Activated CD8-positive, alpha-beta memory T cell treated with anti-CD3 and anti-CD28 coated beads for 1 hour (primary cell): ENCODE measurements around the gene MYO9A.
A peak's percentile ranks its signal among the peaks of the same experiment; 100 is the strongest.
"Not testable (repeated sequence)": the region's sequence is repeated elsewhere in the genome, so short reads cannot be mapped to it uniquely, and the experiment has no call there.

ENCODE experiments used
- DNase-seq, 2 donors: peaks; one replicate each; pipeline ENCODE4 v3.0.0-alpha.2; 2020; ENCODE audit warnings: low read depth in 1 of 2; ENCODE audit errors: extremely low read depth in 1 of 2

MYO9A gene

GRCh38 chr15:72139667-72140066 is 21.7 kb upstream of the MYO9A start:
- no peak for DNase-seq

DNA sequence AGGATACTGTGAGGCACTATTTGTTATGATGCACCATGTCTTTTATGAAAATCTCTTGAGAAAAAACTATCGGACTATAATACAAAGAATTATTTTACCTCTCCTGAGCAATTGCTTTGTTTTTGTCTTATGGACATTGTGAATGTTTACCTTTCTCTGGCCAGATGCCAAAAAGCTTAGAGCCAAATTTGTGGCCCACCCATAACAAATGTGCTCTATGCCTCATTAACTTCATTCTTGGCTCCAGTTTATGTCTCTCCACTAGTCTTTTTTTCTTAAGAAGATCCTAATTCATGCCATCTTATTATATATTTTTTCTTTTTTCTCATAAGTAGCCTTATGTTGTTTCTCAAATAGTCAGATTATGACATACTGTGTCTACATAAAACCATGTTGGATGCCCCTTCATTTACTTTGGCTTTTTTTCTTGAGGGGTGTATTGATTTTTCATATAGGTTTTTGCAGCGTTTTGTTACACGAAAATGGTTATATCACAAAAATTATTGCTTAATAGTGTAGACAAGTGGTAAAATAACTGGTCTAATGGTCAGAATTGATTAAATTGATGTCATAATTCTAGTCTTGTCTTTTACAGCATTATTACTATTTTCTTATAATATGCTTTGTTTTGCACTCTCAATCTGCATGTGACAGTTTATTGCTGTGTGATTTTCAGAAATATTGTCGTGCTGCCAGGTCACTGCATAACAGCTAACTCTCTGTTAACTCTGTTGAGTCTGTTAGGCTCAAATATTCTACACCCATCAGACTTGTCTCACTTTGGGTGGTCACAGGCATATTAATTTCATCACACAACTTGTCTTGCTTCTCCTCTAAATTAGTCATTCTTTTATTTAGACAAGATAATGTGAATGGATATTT is 18.5 kb upstream of the MYO9A start:
- no peak for DNase-seq

GRCh38 chr15:72135719-72136118 is 17.8 kb upstream of the MYO9A start:
- DNase-seq = no peak

- no peak for DNase-seq
Measured at GRCh38 chr15:72133211-72133610, 15.3 kb upstream of the MYO9A start.

DNA sequence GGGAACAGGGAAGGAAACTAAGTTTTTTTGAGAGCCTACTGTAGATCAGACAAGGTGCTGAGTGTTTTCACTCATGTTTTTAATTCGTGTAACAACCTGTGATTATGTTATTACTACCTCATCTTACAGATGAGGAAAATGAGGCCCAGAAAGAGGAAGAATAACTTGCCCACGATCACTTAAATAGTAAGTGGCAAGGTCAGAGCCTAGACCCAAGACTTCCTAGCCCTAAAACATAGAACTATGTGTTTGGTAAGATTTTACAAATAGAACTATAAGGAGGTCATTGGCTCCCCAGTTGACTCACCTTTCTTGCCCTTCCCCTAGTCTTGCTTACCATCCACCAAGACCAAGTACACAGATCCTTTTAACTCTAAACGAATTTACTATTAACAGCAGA is 14.0 kb upstream of the MYO9A start:
- DNase-seq = no peak

GRCh38 chr15:72130272-72130671 is 12.3 kb upstream of the MYO9A start:
- no peak for DNase-seq

DNA sequence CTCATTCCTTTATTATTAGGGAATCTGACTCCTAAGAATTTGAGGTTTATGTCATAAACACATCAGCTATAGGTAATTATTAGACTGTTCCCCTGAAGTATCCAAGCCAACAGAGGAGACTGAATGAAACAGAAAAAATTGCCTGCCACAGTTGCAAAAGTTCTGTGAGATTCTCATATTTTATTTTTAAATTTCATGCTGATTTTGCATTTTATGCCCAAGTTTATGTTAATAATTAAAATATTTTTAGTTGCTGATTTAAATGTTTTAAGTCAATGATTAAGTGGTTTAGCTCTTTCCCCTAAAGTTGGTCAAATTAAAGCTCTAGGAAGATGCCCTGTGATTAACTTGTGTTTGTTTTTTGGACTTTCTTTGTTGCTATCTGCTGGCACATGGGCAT is 10.4 kb upstream of the MYO9A start:
- no peak for DNase-seq

DNA sequence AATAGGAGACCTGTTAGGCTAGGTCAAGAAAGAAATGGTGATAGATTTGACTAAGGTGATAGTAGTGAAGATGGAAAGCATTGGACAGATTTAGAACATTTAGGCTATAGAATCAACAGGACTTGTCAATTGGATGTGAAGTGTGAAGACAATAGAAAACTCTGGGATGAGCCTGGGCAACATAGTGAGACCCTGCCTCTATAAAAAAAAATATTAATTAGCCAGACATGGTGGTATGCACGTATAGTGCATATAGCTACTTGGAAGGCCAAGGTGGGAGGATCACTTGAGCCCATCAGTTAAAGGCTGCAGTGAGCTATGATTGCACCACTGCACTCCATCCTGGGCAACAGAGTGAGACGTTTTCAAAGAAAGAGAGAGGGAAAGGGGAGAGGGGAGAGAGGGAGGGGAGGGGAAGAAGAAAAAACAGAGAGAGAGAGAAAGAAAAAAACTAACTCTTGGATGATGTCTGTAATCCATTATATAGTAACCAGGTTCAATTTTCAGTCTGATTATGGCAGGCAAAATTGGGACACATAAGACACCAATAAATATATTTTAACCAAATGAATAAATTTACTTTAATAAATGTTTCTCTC is 9.9 kb upstream of the MYO9A start:
- DNase-seq = no peak

DNA sequence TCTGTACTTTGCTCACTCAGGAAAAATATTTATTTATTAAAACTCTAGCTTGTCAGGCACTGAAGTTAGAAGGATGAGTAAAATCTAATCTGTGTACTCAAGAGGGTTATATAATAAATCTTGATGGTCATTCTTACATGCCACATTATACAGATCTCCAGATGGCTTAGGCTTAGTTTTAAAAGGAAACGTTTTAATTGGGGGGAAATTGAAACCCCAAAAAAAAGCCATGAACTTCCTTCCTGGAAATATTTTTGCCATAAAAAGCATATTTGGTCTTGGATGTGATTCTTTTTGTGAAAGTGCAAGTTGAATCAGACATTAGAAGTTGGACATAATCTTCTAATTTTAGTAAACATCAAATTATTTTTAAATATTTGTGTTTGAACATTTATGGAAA is 6.3 kb upstream of the MYO9A start:
- no peak for DNase-seq

DNA sequence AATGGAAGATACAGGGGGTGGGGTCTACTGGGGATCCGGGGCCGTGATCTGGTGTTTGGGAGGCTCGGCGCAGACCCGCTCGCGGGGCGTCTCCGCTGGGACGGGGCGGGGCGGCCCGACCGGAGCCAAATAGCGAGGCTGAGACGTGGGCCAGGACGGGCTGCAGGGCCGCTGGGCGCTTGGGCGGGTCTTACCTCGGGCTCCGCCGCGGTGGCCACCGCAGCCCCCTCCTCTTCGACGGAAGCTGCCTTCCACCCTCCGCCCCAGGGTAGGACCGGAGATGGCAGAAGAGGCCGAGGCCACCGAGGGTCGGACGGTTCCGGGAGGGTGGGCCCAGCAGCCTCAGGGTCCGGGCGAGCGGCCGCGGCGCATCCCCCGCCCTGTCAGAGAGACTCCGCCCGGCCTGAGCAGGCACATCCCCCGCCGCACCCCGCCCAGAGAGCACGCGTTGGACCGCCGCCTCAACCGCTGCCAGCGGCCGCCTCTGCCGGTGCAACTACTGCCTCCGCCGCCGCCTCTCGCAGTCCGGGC is 399 bp downstream of the MYO9A start:
- DNase-seq = peak; percentile 31 to 46

DNA sequence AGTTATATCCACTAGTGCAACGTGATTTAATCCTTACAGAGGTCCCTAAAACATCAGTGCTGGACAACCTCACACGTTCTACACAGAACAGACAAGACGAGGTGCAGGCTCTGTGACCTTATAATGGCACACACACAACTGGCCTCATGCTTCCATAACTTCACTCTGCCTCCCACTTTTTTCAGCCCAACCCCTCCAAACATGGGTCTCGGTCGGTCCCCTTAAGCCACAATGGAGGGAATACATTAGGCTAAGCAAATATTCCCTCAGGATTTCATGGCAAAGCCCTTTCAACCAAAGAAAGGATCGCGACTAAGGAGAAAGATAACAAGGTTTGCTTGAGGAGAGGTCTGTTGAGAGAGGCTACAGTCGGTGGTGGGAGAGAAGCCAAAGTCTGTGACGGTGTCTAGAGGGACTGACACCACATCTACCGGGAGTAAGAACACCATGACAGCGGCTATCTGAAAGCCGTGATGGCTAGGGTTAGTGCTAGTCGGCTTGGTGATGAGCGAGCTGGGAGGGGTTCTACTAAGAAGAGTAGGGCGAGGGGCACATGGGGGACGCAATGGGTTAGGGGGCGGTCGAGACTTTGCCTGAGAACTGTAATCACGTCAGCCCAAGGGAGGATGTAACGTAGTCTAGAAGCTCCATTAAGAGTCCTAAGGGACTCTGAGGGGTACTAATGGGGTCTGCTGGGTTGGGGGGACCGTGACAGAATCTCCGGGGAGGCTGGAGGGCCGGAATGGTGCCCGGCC is 1.0 kb downstream of the MYO9A start:
- DNase-seq = peak in 1 of 2 donors; percentile 7

DNA sequence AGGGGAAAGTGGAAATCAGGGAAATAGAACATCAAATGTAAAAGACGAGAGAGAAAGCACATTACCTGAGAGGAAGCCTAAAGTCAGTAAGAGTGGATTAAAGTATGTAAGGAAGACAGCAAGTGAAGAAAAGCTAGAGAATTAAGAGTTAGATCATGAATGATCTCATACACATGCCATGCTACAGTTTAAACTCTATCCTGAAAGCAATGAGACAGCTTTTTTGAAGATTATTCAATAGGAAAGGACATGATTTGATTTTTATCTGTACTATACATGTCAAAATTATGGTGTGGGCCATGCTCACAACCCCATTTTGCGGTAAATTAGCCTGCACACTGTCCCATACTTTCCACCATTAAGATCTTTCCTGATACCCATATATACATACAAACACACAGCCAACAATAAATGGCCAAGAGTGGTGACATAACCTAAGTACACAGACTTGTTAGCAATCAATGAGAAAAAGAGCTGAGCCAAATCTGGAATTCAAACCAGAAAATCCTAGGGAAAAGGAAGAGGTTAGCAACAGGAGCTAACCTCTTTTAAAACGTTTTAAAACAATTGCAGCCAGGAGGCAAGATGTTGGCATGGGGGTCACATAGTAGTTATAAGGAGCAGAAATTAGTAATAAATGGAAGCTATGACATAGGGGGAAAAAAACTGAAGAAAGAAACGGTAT is 4.5 kb downstream of the MYO9A start:
- DNase-seq = no peak

GRCh38 chr15:72112805-72113204 is 5.1 kb downstream of the MYO9A start:
- DNase-seq = no peak

DNA sequence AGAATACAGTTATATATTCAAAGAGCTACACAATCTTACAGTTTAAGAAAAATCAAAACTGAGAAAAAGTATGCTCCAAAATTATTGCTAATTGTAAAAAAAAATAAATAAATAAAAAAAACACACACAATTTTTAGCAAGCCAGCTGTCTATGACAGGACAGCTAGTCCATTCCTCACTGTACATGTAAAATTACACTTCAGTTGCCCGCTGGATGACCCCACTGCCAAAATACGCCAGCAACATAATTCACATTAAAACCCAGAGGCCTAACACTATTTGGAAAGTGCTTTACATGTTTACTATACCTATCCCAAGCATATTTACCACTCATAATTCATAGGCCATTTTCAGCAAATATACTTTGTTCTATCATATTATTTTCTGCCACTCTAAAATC is 5.8 kb downstream of the MYO9A start:
- DNase-seq = no peak

DNA sequence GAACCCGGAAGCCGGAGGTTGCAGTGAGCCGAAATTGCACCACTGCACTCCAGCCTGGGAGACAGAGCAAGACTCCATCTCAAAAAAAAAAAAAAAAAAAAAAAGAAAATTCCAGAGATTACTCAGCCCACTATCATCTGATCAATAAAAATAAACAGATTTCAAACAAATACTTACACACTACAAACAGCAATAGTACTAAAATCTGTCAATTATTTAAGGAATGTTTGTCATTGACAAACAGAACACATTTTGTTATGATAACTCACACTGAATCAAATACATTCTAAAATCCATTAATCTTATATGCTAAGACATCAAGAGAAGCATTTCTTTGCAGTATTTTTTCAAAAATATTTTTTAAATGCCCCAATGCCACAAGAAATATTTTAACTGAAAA is 7.6 kb downstream of the MYO9A start:
- no peak for DNase-seq

- DNase-seq = no peak
Measured at GRCh38 chr15:72106068-72106467, 11.9 kb downstream of the MYO9A start.

- DNase-seq = no peak
Measured at GRCh38 chr15:72105111-72105510, 12.8 kb downstream of the MYO9A start.

DNA sequence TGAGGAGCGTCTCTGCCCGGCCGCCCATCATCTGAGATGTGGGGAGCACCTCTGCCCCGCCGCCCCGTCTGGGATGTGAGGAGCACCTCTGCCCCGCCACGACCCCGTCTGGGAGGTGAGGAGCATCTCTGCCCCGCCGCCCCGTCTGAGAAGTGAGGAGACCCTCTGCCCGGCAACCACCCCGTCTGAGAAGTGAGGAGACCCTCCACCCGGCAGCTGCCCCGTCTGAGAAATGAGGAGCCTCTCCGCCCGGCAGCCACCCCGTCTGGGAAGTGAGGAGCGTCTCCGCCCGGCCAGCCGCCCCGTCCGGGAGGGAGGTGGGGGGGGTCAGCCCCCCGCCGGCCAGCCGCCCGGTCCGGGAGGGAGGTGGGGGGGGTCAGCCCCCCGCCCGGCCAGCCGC is 17.4 kb downstream of the MYO9A start:
- DNase-seq = not testable (repeated sequence)

DNA sequence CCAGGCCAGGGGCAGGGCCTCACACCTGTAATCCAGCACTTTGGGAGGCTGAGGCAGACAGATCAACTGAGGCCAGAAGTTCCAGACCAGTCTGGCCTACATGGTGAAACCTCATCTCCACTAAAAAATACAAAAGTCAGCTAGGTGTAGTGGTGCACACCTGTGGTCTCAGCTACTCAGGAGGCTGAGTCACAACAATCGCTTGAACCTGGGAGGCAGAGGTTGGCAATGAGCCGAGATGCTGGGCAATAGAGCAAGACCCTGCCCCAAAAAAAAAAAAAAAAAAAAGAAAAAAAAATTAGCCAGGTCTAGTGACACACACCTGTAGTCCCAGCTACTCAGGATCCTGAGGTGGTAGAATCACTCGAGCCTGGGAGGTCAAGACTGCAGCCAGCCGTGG is 18.8 kb downstream of the MYO9A start:
- DNase-seq = no peak

GRCh38 chr15:72098040-72098439 is 19.9 kb downstream of the MYO9A start:
- no peak for DNase-seq

- DNase-seq = no peak
Measured at GRCh38 chr15:72096796-72097195, 21.2 kb downstream of the MYO9A start.
